ENCODE measurements around the gene FXR2. TPM values are rescaled to one million over a fixed set of nuclear protein-coding genes. Genes with fewer than 3 reads are reported as not detected.
A peak's percentile ranks its signal among the peaks of the same experiment; 100 is the strongest.

Gene FXR2
- total RNA-seq, 4 donors from 2014 or later = 11.7 to 25.4 (median 22.4) TPM

DNA sequence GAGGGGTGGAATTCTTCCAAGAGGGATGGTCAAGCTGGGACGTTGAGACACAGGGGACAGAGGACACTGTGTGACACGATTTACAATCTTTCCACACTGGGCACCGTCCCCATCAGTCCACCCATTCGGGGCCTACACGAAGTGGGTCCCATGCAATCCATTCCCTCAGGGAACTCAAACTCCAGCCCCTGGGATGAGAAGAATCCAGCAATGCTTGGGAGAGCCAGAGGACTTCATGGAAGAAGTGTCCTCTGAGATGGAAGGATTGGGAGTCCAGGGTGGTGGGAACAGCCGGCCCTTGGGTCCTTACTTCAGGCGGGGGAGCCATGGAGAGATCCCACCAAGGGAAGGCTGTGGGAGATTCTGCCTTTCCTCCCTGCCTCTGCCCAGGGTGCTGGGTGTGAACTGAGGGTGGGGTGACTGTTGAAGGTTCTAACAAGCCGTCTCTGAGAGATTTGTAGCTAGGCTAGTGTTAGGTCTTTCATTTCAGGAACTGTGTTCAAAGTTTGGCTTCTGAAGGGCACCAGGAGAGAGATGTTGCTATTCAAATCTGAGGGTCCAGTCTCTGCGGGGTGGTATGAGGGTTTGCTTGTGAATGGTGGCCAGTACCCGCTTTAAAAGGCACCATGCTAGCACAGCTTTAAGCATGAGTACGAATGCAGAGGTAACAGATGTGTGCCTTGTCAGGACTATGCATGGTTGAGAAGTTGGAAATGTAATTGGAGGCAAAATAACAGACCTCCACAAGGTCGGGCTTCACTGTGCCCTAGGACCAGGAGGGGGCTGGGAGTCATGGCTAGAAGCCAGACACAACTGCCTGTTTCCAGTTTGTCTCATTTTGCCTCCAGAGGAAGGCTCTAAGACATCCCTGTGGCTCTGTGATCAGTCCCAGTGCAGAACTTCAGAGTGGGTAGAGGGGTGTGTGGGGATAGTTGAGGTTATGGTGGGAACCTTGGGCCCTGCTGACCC lies 38.0 kb upstream of the FXR2 start:
- Histone ChIP-seq H3K9me3 (no peaks in the 10 kb centered on the region), H3K4me1 (peaks cover 4 to 30% (median 19%) of the 10 kb centered on the region in 4 donors), H3K27me3 (peaks cover 51% of the 10 kb centered on the region), H3K27ac (peak overlapping the region in 2 of 4 donors; percentile 5 to 64), H3K4me3 (no peak overlapping the region), H3K36me3 (no peaks in the 10 kb centered on the region)
- 71% methylated on average over 12 of the region's 12 CpGs; no CpG with 5 or more reads in 1 of the 2 donors for WGBS, 2 donors (ENCODE audit: low coverage in 1 of 2)
- TF ChIP-seq POLR2A (IDR thresholded peaks at IDR 0.05) (no peak), CTCF (IDR thresholded peaks at IDR 0.05) (no peak), POLR2AphosphoS5 (IDR thresholded peaks at IDR 0.05) (no peak), EP300 (IDR thresholded peaks at IDR 0.05; ENCODE audit: low read depth) (no peak)
- intact Hi-C loops (cut with DNase I; ENCODE audit: low total_unique reads) = no loop called here
- no peak for DNase-seq
- in situ Hi-C loops (cut with MboI; ENCODE audit: low pct_ligation_motif_present in 1 of 4, low pct_unique_long_range_greater_than_20kb in 1 of 4, low sequenced_read_pairs in 3 of 4) = no loop called here

DNA sequence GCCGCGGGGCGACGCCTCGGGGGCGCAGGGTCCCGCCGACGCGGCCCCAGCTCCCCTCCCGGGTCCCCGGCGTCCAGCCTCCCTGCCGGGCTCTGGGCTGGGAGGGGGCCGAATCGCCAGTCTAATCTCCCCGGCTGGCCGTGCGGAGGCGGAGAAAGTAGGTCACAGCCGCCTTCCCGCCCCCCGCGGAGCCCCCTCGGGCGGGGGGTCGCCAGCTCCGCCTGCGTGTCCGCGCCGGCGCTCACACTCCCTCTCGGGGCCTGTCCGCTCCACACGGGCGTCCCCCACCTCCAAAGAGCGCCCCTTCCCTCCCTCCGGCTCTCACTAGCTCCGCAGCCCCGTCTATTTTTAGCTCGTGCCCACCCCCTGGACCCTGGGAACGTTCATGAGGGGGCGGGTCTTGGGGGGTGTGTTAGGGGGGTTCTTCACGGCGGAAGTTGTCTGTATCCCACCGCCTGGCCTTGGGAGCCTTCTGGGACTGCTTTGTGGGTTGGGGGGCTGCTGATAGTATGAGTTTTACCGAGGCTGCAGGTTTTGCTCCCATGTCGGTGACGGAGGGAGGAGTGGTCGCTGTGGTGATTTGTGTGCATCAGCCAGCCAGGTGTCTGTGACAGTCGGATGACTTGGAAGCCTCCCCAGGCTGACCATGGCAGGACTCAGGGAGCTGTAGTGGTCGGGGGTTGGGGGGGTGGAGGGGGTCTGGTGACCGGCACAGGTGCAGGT lies 37.1 kb upstream of the FXR2 start:
- Histone ChIP-seq H3K9me3 (no peaks in the 10 kb centered on the region), H3K4me1 (peaks cover 4 to 24% (median 19%) of the 10 kb centered on the region in 4 donors), H3K27ac (peak overlapping the region; percentile 5 to 64 (median 48)), H3K36me3 (no peaks in the 10 kb centered on the region), H3K4me3 (peak overlapping the region; percentile 18 to 68 (median 38)), H3K27me3 (peaks cover 51% of the 10 kb centered on the region)
- in situ Hi-C loops (cut with MboI; ENCODE audit: low pct_ligation_motif_present in 1 of 4, low pct_unique_long_range_greater_than_20kb in 1 of 4, low sequenced_read_pairs in 3 of 4) = no loop called here
- WGBS, 2 donors (ENCODE audit: low coverage in 1 of 2) = 22% methylated on average over 18 of the region's 54 CpGs; no CpG with 5 or more reads in 1 of the 2 donors
- intact Hi-C loops (cut with DNase I; ENCODE audit: low total_unique reads) = no loop called here
- DNase-seq = no peak
- TF ChIP-seq POLR2A (IDR thresholded peaks at IDR 0.05) = no peak
- TF ChIP-seq EP300 (IDR thresholded peaks at IDR 0.05; ENCODE audit: low read depth) = no peak
- no peak for TF ChIP-seq CTCF (IDR thresholded peaks at IDR 0.05)
- TF ChIP-seq POLR2AphosphoS5 (IDR thresholded peaks at IDR 0.05) = no peak

DNA sequence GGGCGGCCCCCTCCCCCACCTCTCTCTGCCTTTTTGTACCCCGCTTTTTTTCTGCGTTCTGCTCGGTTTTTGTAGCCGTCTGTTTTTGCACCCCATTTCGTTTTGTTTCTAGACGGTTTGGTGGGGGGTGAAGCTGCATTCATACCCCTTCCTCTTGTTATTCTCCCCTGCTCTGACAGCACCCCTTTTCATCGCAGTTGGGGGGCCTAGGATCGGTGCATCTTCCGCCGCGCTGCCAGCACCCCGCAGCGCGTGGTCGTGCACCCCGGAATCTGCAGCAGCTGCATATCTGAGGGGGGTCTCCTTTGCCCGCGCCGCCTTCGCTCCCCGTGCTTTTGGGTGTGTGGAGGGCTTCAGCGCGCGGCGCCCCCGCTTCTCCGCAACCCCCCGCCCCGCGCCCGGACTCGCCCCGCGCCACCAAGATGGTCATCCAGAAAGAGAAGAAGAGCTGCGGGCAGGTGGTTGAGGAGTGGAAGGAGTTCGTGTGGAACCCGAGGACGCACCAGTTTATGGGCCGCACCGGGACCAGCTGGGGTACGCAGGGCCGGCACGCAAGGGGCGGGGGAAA lies 36.5 kb upstream of the FXR2 start:
- intact Hi-C loops (cut with DNase I; ENCODE audit: low total_unique reads) = no loop called here
- DNase-seq = no peak
- Histone ChIP-seq H3K4me1 (peaks cover 4 to 23% (median 19%) of the 10 kb centered on the region in 4 donors), H3K4me3 (peak overlapping the region; percentile 18 to 68 (median 38)), H3K27me3 (peaks cover 51% of the 10 kb centered on the region), H3K9me3 (no peaks in the 10 kb centered on the region), H3K36me3 (no peaks in the 10 kb centered on the region), H3K27ac (peak overlapping the region; percentile 5 to 64 (median 48))
- in situ Hi-C loops (cut with MboI; ENCODE audit: low pct_ligation_motif_present in 1 of 4, low pct_unique_long_range_greater_than_20kb in 1 of 4, low sequenced_read_pairs in 3 of 4) = no loop called here
- WGBS, 2 donors (ENCODE audit: low coverage in 1 of 2) = 0 to 3% methylated on average over 5 to 44 of the region's 45 CpGs
- TF ChIP-seq EP300 (IDR thresholded peaks at IDR 0.05; ENCODE audit: low read depth) (no peak), POLR2AphosphoS5 (IDR thresholded peaks at IDR 0.05) (no peak), CTCF (IDR thresholded peaks at IDR 0.05) (no peak), POLR2A (IDR thresholded peaks at IDR 0.05) (no peak)

All from transverse colon (tissue), 4 donors.